ENCODE measurements around the gene THRB.

- TF ChIP-seq CTCF (IDR thresholded peaks at IDR 0.05; ENCODE audit: poor library complexity) = no peak
- TF ChIP-seq EZH2 (IDR thresholded peaks at IDR 0.05; ENCODE audit: borderline replicate concordance) = no peak
- no peak for TF ChIP-seq EZH2phosphoT487 (IDR thresholded peaks at IDR 0.05; ENCODE audit: low read depth, severe bottlenecking, unreplicated experiment)
These were observed 142.7 kb downstream of the THRB start for GRCh38 chr3:24351779-24352469.
